Testis (tissue), 2 donors: ENCODE results near the gene GALNT9.

Experiments
- CTCF ChIP-seq, 3 experiments: fragments of 450-650 bp in 2 of 3; fragments of 200-600 bp in 1 of 3; sonication (generic) in 1 of 3; IDR thresholded peaks; one replicate each; pipeline ENCODE4 v1.5.1; 2016 to 2019; ENCODE audit warnings: antibody characterized with exemption in 3 of 3, mild to moderate bottlenecking in 2 of 3, moderate library complexity in 1 of 3
- POLR2A ChIP-seq: fragments of 450-650 bp; IDR thresholded peaks from one replicate; pipeline ENCODE4 v1.6.1; 2017; ENCODE audit warnings: antibody characterized with exemption, mild to moderate bottlenecking, moderate library complexity

GRCh38 chr12:132258543-132258942, 70.8 kb downstream of the GALNT9 start:
- TF ChIP-seq CTCF (IDR thresholded peaks at IDR 0.05), result no peak
- no peak for TF ChIP-seq POLR2A
